Stimulated activated CD4-positive, alpha-beta T cell treated with anti-CD3 and anti-CD28 coated beads, TNF-alpha, amount 100 ng/mL, for 48 hours (primary cell): Measurements from ENCODE around the gene ARHGEF16.

Experiments
- DNase-seq, 3 donors: peaks; one replicate each; pipeline ENCODE4 v3.0.0-alpha.2; 2020; ENCODE audit warnings: low read depth in 3 of 3

Gene ARHGEF16

GRCh38 chr1:3518756-3519155 lies 64.3 kb downstream of the ARHGEF16 start:
- DNase-seq: no peak

- no peak for DNase-seq
Observed at GRCh38 chr1:3519301-3519885, 64.9 kb downstream of the ARHGEF16 start.

GRCh38 chr1:3520419-3521378 lies 66.2 kb downstream of the ARHGEF16 start:
- no peak for DNase-seq

- DNase-seq: no peak
Observed at GRCh38 chr1:3521426-3521825, 67.0 kb downstream of the ARHGEF16 start.

GRCh38 chr1:3522112-3522511 lies 67.6 kb downstream of the ARHGEF16 start:
- DNase-seq: no peak

GRCh38 chr1:3522564-3523265 lies 68.2 kb downstream of the ARHGEF16 start:
- DNase-seq: no peak

GRCh38 chr1:3523980-3524379 lies 69.5 kb downstream of the ARHGEF16 start:
- DNase-seq: no peak

GRCh38 chr1:3524556-3525203 lies 70.2 kb downstream of the ARHGEF16 start:
- DNase-seq: no peak

GRCh38 chr1:3525551-3526482 lies 71.4 kb downstream of the ARHGEF16 start:
- DNase-seq: no peak

- no peak for DNase-seq
Observed at GRCh38 chr1:3527774-3528173, 73.3 kb downstream of the ARHGEF16 start.

GRCh38 chr1:3529099-3529729 lies 74.7 kb downstream of the ARHGEF16 start:
- no peak for DNase-seq

GRCh38 chr1:3530086-3530925 lies 75.8 kb downstream of the ARHGEF16 start:
- no peak for DNase-seq
